ENCODE data around the gene ANKRD63.

ANKRD63 gene

DNA sequence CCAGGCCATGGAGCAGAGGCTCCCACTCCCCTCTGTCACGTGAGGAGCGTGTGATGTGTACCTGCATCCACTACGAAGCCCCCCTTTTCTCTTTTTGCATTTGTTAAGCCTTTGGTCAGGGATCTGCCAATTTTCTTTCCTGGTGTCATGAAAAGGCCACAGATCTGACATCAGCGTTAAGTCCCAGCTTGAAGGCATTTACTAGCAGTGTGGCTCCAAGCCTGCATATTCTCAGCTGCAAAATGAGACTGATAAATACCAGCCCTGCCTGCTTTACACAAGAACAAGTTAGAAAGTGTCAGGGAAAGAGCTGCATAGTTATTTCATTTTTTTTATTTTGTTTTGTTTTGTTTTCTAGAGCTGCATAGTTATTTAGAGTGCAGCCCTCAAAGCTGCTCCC, 2.3 kb upstream of the ANKRD63 start:
- no peak overlapping the region for H3K27ac ChIP-seq (ENCODE audit: low read length)
- no peaks in the 10 kb centered on the region for H3K27me3 ChIP-seq (ENCODE audit: insufficient read depth, low read length, poor library complexity)
- no peaks in the 10 kb centered on the region for H3K9me3 ChIP-seq (ENCODE audit: insufficient read depth, low read length, severe bottlenecking)
- no peak for ATAC-seq (ENCODE audit: insufficient read depth, low read depth)
- H3K4me3 ChIP-seq (ENCODE audit: low read depth in 1 of 2, low read length in 2 of 2): no peak overlapping the region
- no peak overlapping the region for H3K9ac ChIP-seq (ENCODE audit: low read depth, low read length)
- no peaks in the 10 kb centered on the region for H4K20me1 ChIP-seq (ENCODE audit: insufficient read depth, low read length)
- H3K4me1 ChIP-seq (ENCODE audit: insufficient read depth, low read length): no peaks in the 10 kb centered on the region
- no peak overlapping the region for H3K4me2 ChIP-seq (ENCODE audit: insufficient read depth, low read length)
- no peaks in the 10 kb centered on the region for H3K36me3 ChIP-seq (ENCODE audit: insufficient read depth, low read length)
- DNase-seq: no peak
- no peak overlapping the region for H2AFZ ChIP-seq (ENCODE audit: low read depth, low read length)
- no peak for TF ChIP-seq CTCF (IDR thresholded peaks at IDR 0.05; ENCODE audit: borderline replicate concordance, extremely low read depth, low read length, poor library complexity, severe bottlenecking)
- no peak for TF ChIP-seq EZH2 (IDR thresholded peaks at IDR 0.05; ENCODE audit: borderline replicate concordance, low read depth, low read length, severe bottlenecking)
- no peaks in the 10 kb centered on the region for H3K79me2 ChIP-seq (ENCODE audit: insufficient read depth, low read length)

DNA sequence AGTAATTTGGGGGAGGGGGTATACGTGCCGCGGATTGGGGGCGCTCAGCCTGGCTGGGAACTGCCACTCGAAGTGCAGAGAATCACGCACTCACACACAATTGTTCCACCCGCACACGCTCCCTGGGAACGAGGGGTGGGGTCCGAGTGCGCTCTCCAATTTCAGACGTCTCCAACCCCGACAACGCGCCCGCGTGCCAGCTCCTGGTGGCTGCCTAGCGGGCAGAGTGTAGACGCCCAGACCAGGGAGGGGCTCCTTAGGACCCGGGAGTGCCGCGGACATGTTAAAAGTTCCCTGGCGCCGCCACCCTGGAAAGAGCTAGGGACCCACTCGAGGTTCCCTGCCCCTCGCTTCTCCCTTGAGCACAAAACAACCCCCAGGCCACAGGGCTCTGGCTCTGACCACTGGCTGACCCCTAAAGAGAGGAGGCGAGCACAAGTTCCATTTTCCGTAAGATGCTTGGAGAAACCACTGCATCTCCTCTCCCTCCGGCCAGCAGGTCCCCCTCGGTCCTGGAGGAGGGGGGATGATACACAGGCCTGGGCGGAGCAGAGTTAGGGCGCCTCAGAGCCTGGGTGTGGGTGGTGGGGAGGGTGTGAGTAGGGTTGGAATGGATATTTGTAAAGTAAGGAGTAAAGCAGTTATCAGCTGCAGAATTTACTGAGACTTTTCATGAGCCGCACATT, 894 bp upstream of the ANKRD63 start:
- H3K9me3 ChIP-seq (ENCODE audit: insufficient read depth, low read length, severe bottlenecking): no peaks in the 10 kb centered on the region
- DNase-seq (no peak), ATAC-seq (ENCODE audit: insufficient read depth, low read depth) (no peak)
- H2AFZ ChIP-seq (ENCODE audit: low read depth, low read length): no peak overlapping the region
- H3K27me3 ChIP-seq (ENCODE audit: insufficient read depth, low read length, poor library complexity): peaks cover 3% of the 10 kb centered on the region
- no peaks in the 10 kb centered on the region for H3K36me3 ChIP-seq (ENCODE audit: insufficient read depth, low read length)
- H3K4me3 ChIP-seq (ENCODE audit: low read depth in 1 of 2, low read length in 2 of 2): no peak overlapping the region
- peaks cover 6% of the 10 kb centered on the region; the same call in 1 of the 2 replicates for H3K4me1 ChIP-seq (ENCODE audit: insufficient read depth, low read length)
- no peaks in the 10 kb centered on the region for H3K79me2 ChIP-seq (ENCODE audit: insufficient read depth, low read length)
- H3K4me2 ChIP-seq (ENCODE audit: insufficient read depth, low read length): no peak overlapping the region
- H3K9ac ChIP-seq (ENCODE audit: low read depth, low read length): no peak overlapping the region
- TF ChIP-seq EZH2 (IDR thresholded peaks at IDR 0.05; ENCODE audit: borderline replicate concordance, low read depth, low read length, severe bottlenecking): no peak
- no peaks in the 10 kb centered on the region for H4K20me1 ChIP-seq (ENCODE audit: insufficient read depth, low read length)
- H3K27ac ChIP-seq (ENCODE audit: low read length): no peak overlapping the region

DNA sequence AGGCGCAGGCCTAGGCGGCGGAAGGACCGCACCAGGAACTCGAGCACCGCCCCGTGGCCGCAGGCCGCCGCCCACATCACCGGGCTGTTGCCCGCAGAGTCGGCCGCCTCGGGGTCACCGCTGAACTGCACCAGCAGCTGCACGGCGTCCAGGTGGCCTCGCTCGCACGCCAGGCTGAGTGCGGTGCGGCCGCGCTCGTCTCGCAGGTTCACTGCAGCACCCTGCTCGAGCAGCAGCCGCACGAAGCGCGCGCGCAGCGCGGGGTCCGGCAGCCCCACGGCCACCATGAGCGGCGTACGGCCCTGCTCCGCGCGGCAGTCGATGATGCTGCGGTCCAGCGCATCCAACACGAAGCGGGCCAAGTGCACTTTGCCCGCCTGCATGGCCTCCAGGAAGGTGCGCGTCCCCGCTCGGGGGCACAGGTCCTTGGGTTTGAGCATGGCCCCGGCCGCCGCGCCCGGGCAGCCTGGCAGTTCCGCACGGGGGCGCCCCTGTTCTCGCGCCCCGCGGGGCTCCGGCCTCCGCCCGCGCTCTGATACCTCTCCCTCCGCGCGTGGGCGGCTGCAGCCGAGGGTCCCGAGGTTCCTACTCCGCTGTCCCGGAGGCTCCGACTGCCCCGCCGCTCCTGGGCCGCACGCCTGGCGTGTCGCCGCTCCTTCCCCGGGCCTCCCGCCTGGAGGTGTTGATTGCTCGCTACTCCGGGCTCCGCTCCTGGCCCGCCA, 556 bp downstream of the ANKRD63 start:
- Histone ChIP-seq H2AFZ (ENCODE audit: low read depth, low read length) (no peak overlapping the region), H3K79me2 (ENCODE audit: insufficient read depth, low read length) (no peaks in the 10 kb centered on the region), H3K4me3 (ENCODE audit: low read depth in 1 of 2, low read length in 2 of 2) (no peak overlapping the region), H3K9me3 (ENCODE audit: insufficient read depth, low read length, severe bottlenecking) (no peaks in the 10 kb centered on the region), H4K20me1 (ENCODE audit: insufficient read depth, low read length) (no peaks in the 10 kb centered on the region), H3K4me2 (ENCODE audit: insufficient read depth, low read length) (no peak overlapping the region), H3K9ac (ENCODE audit: low read depth, low read length) (no peak overlapping the region), H3K4me1 (ENCODE audit: insufficient read depth, low read length) (peaks cover 11% of the 10 kb centered on the region), H3K27ac (ENCODE audit: low read length) (no peak overlapping the region), H3K36me3 (ENCODE audit: insufficient read depth, low read length) (no peaks in the 10 kb centered on the region), H3K27me3 (ENCODE audit: insufficient read depth, low read length, poor library complexity) (peaks cover 7% of the 10 kb centered on the region)
- TF ChIP-seq CTCF (IDR thresholded peaks at IDR 0.05; ENCODE audit: borderline replicate concordance, extremely low read depth, low read length, poor library complexity, severe bottlenecking) (no peak), EZH2 (IDR thresholded peaks at IDR 0.05; ENCODE audit: borderline replicate concordance, low read depth, low read length, severe bottlenecking) (no peak)
- no peak for DNase-seq
- ATAC-seq (ENCODE audit: insufficient read depth, low read depth): no peak

- DNase-seq (no peak), ATAC-seq (ENCODE audit: insufficient read depth, low read depth) (no peak)
- H4K20me1 ChIP-seq (ENCODE audit: insufficient read depth, low read length): no peaks in the 10 kb centered on the region
- H3K36me3 ChIP-seq (ENCODE audit: insufficient read depth, low read length): no peaks in the 10 kb centered on the region
- no peak overlapping the region for H2AFZ ChIP-seq (ENCODE audit: low read depth, low read length)
- H3K4me1 ChIP-seq (ENCODE audit: insufficient read depth, low read length): peaks cover 15% of the 10 kb centered on the region
- no peaks in the 10 kb centered on the region for H3K79me2 ChIP-seq (ENCODE audit: insufficient read depth, low read length)
- no peak overlapping the region for H3K4me2 ChIP-seq (ENCODE audit: insufficient read depth, low read length)
- peaks cover 11% of the 10 kb centered on the region for H3K27me3 ChIP-seq (ENCODE audit: insufficient read depth, low read length, poor library complexity)
- no peak for TF ChIP-seq EZH2 (IDR thresholded peaks at IDR 0.05; ENCODE audit: borderline replicate concordance, low read depth, low read length, severe bottlenecking)
- no peak for TF ChIP-seq CTCF (IDR thresholded peaks at IDR 0.05; ENCODE audit: borderline replicate concordance, extremely low read depth, low read length, poor library complexity, severe bottlenecking)
- no peak overlapping the region for H3K27ac ChIP-seq (ENCODE audit: low read length)
- no peak overlapping the region for H3K9ac ChIP-seq (ENCODE audit: low read depth, low read length)
- H3K9me3 ChIP-seq (ENCODE audit: insufficient read depth, low read length, severe bottlenecking): no peaks in the 10 kb centered on the region
- no peak overlapping the region for H3K4me3 ChIP-seq (ENCODE audit: low read depth in 1 of 2, low read length in 2 of 2)
These were observed 1.1 kb downstream of the ANKRD63 start for GRCh38 chr15:40281801-40282146.
